ENCODE data around the gene HARS2.
"Not testable (repeated sequence)": the region's sequence is repeated elsewhere in the genome, so short reads cannot be mapped to it uniquely, and the experiment has no call there.

HARS2 gene

DNA sequence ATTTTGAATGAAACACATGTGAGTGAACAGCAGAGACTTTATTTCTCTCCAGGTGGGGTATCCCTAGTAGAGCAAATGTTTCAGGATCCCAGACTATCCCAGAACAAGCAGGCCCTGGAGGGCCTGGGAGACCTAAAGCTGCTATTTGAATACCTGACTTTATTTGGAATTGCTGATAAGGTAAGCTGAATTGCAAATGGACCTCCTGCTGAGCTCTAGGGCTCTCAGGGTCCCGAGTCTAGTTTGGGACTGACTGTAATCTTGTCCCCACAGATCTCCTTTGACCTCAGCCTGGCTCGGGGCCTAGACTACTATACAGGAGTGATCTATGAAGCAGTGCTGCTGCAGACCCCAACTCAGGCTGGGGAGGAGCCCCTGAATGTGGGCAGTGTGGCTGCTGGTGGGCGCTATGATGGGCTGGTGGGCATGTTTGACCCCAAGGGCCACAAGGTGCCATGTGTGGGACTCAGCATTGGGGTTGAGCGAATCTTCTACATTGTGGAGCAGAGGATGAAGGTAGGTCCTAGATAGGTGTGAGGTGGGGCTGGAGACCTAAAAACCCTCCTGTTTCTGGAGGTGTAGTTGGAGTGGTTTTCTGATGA is 5.7 kb downstream of the HARS2 start:
- Histone ChIP-seq H3K27me3 (ENCODE audit: insufficient read depth, poor library complexity, severe bottlenecking) (no peaks in the 10 kb centered on the region), H3K27ac (replicated peaks) (no peak overlapping the region), H3K4me3 (replicated peaks; ENCODE audit: insufficient read depth, low read length) (no peak overlapping the region)
- no peak for TF ChIP-seq POLR2AphosphoS5 (IDR thresholded peaks at IDR 0.05; ENCODE audit: low read depth)
- TF ChIP-seq, protein P1, sequence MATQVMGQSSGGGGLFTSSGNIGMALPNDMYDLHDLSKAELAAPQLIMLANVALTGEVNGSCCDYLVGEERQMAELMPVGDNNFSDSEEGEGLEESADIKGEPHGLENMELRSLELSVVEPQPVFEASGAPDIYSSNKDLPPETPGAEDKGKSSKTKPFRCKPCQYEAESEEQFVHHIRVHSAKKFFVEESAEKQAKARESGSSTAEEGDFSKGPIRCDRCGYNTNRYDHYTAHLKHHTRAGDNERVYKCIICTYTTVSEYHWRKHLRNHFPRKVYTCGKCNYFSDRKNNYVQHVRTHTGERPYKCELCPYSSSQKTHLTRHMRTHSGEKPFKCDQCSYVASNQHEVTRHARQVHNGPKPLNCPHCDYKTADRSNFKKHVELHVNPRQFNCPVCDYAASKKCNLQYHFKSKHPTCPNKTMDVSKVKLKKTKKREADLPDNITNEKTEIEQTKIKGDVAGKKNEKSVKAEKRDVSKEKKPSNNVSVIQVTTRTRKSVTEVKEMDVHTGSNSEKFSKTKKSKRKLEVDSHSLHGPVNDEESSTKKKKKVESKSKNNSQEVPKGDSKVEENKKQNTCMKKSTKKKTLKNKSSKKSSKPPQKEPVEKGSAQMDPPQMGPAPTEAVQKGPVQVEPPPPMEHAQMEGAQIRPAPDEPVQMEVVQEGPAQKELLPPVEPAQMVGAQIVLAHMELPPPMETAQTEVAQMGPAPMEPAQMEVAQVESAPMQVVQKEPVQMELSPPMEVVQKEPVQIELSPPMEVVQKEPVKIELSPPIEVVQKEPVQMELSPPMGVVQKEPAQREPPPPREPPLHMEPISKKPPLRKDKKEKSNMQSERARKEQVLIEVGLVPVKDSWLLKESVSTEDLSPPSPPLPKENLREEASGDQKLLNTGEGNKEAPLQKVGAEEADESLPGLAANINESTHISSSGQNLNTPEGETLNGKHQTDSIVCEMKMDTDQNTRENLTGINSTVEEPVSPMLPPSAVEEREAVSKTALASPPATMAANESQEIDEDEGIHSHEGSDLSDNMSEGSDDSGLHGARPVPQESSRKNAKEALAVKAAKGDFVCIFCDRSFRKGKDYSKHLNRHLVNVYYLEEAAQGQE (IDR thresholded peaks at IDR 0.05; ENCODE audit: insufficient replicate concordance, low read depth), result no peak
- no peak for TF ChIP-seq SPI1 (IDR thresholded peaks at IDR 0.05; ENCODE audit: borderline replicate concordance, low read depth)
- no peak for TF ChIP-seq GABPA (IDR thresholded peaks at IDR 0.05; ENCODE audit: low read depth)
- TF ChIP-seq, protein P2, sequence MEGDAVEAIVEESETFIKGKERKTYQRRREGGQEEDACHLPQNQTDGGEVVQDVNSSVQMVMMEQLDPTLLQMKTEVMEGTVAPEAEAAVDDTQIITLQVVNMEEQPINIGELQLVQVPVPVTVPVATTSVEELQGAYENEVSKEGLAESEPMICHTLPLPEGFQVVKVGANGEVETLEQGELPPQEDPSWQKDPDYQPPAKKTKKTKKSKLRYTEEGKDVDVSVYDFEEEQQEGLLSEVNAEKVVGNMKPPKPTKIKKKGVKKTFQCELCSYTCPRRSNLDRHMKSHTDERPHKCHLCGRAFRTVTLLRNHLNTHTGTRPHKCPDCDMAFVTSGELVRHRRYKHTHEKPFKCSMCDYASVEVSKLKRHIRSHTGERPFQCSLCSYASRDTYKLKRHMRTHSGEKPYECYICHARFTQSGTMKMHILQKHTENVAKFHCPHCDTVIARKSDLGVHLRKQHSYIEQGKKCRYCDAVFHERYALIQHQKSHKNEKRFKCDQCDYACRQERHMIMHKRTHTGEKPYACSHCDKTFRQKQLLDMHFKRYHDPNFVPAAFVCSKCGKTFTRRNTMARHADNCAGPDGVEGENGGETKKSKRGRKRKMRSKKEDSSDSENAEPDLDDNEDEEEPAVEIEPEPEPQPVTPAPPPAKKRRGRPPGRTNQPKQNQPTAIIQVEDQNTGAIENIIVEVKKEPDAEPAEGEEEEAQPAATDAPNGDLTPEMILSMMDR (IDR thresholded peaks at IDR 0.05; ENCODE audit: insufficient read depth, low read length), result no peak
- DNase-seq (ENCODE audit: low read depth in 1 of 2, low spot score in 1 of 2), result no peak

DNA sequence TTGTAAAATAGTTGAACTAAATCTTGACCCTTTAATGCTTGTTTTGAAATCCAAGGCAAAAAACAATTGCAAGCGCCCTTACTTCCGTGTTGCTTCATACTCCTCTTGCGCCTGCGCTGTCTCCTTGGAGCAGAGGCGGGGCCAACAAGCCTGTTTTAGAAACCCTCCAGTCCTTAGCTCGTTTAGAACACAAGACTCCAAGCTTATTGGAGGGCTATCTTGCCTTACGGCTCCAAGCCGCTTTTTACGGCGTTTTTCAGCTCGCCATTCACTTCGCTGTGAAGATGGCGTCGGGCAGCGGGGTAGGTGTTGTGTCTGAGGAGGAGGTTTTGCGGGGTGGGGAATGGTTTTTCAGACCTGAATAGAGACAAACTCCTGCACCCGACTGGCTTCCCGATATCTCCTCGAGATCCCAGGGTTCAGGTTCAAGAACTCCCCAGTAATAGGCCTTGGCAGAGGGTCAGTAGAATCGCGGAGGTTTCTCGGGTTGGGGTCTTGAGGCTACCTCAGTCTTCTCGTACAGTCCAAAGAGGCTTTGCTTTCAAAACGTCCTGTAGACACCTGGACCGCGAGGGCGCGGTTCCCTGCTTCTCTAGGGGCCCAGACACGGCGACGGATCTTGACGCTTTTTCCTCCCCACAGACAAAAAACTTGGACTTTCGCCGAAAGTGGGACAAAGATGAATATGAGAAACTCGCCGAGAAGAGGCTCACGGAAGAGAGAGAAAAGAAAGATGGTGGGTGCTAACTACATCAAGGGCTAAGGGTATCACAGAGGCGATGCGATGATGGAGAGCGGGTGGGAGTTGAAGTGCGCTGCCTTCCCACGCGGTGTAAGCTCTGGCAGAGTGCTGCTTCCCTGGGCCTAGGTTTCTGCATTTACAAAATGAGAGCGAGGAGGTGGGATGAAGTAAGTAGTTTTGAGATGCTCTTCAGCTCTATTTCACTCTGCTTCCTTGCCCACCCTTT is 9.2 kb downstream of the HARS2 start, which contains the start of gene ZMAT2:
Gene ZMAT2 (plus strand): TSS at position 271 of the 968 bp plus-strand sequence. CDS start 14 bp downstream, at position 285.
- Histone ChIP-seq H3K27me3 (ENCODE audit: insufficient read depth, poor library complexity, severe bottlenecking) (no peaks in the 10 kb centered on the region), H3K27ac (replicated peaks) (peak within 1 kb of the TSS; percentile 66), H3K4me3 (replicated peaks; ENCODE audit: insufficient read depth, low read length) (peak within 1 kb of the TSS; percentile 92)
- TF ChIP-seq POLR2AphosphoS5 (IDR thresholded peaks at IDR 0.05; ENCODE audit: low read depth) (peak; percentile 91), GABPA (IDR thresholded peaks at IDR 0.05; ENCODE audit: low read depth) (no peak)
- TF ChIP-seq, protein P1 (IDR thresholded peaks at IDR 0.05; ENCODE audit: insufficient replicate concordance, low read depth), result peak; percentile 78
- DNase-seq (ENCODE audit: low read depth in 1 of 2, low spot score in 1 of 2), result peak; percentile 98 to 99

DNA sequence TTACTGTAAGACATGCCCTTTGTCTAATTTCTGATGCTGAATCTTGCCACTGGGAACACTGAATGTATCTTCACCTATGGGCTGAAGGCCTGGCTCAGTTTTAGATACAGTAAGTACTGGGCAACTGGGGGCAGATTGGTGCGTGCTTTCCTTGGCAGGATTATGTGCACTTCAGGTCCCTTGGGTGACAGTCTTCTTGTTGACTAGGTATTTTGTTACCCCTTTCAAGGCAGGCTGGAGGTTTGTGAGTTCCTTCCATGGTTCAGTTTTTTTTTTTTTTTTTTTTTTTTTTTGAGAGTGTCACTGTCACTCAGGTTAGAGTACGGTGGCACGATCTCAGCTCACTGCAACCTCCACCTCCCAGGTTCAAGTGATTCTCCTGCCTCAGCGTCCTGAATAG is 16.6 kb downstream of the HARS2 start:
- no peak for DNase-seq (ENCODE audit: low read depth in 1 of 2, low spot score in 1 of 2)
- no peak overlapping the region for H3K4me3 ChIP-seq (replicated peaks; ENCODE audit: insufficient read depth, low read length)
- no peaks in the 10 kb centered on the region for H3K27me3 ChIP-seq (ENCODE audit: insufficient read depth, poor library complexity, severe bottlenecking)
- no peak for TF ChIP-seq POLR2AphosphoS5 (IDR thresholded peaks at IDR 0.05; ENCODE audit: low read depth)
- no peak for TF ChIP-seq GABPA (IDR thresholded peaks at IDR 0.05; ENCODE audit: low read depth)
- TF ChIP-seq SPI1 (IDR thresholded peaks at IDR 0.05; ENCODE audit: borderline replicate concordance, low read depth), result no peak
- TF ChIP-seq, protein P1 (IDR thresholded peaks at IDR 0.05; ENCODE audit: insufficient replicate concordance, low read depth), result no peak
- TF ChIP-seq, protein P2 (IDR thresholded peaks at IDR 0.05; ENCODE audit: insufficient read depth, low read length), result no peak
- no peak overlapping the region for H3K27ac ChIP-seq (replicated peaks)

DNA sequence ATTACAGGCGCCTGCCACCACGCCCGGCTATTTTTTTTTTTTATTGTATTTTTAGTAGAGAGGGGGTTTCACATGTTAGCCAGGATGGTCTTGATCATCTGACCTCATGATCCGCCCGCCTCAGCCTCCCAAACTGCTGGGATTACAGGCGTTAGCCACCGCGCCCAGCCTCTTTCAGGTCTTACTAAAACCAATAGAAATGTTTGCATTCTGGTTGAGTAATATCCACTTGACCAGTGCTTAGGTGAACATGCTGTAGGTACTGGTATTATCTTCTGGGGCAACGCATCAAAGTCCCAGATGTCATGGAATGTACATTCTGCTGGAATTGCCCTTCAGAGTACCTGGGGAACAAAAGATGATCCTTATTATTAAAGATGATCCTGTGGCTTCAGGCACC is 17.5 kb downstream of the HARS2 start:
- H3K27ac ChIP-seq (replicated peaks); DNase-seq (ENCODE audit: low read depth in 1 of 2, low spot score in 1 of 2); H3K27me3 ChIP-seq (ENCODE audit: insufficient read depth, poor library complexity, severe bottlenecking); H3K4me3 ChIP-seq (replicated peaks; ENCODE audit: insufficient read depth, low read length): not testable (repeated sequence)
